Peyer's patch (tissue), 4 donors: ENCODE measurements around the gene PKD2L1.

Source experiments
- POLR2A ChIP-seq, 2 donors: fragments of 450-650 bp; IDR thresholded peaks; one replicate each; pipeline ENCODE4 v1.5.1; 2017; ENCODE audit warnings: antibody characterized with exemption in 2 of 2, mild to moderate bottlenecking in 2 of 2, moderate library complexity in 2 of 2
- TF ChIP-seq, protein P1 (sequence below), 6 experiments: fragments of 450-650 bp in 4 of 6; fragments of 200-600 bp in 2 of 6; sonication (generic) in 1 of 6; IDR thresholded peaks; one replicate each; pipeline ENCODE4 v1.5.1; 2017 to 2019; ENCODE audit warnings: antibody characterized with exemption in 6 of 6, mild to moderate bottlenecking in 3 of 6, moderate library complexity in 1 of 6

GRCh38 chr10:100253041-100253440 lies 77.0 kb downstream of the PKD2L1 start:
- TF ChIP-seq, protein P1, sequence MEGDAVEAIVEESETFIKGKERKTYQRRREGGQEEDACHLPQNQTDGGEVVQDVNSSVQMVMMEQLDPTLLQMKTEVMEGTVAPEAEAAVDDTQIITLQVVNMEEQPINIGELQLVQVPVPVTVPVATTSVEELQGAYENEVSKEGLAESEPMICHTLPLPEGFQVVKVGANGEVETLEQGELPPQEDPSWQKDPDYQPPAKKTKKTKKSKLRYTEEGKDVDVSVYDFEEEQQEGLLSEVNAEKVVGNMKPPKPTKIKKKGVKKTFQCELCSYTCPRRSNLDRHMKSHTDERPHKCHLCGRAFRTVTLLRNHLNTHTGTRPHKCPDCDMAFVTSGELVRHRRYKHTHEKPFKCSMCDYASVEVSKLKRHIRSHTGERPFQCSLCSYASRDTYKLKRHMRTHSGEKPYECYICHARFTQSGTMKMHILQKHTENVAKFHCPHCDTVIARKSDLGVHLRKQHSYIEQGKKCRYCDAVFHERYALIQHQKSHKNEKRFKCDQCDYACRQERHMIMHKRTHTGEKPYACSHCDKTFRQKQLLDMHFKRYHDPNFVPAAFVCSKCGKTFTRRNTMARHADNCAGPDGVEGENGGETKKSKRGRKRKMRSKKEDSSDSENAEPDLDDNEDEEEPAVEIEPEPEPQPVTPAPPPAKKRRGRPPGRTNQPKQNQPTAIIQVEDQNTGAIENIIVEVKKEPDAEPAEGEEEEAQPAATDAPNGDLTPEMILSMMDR (IDR thresholded peaks at IDR 0.05), result no peak
- TF ChIP-seq POLR2A (IDR thresholded peaks at IDR 0.05), result no peak
